IPS-18a (cell line): Measurements from ENCODE around the gene CTNNA1.

Experiments used
- H3K27ac ChIP-seq: one replicate; pipeline ENCODE4 v1.5.1; 2013; ENCODE audit warnings: low read length
- H3K27me3 ChIP-seq: one replicate; pipeline ENCODE4 v1.6.1; 2013; ENCODE audit warnings: mild to moderate bottlenecking, low read length; ENCODE audit not compliant: control insufficient read depth, insufficient read depth
- H3K36me3 ChIP-seq: one replicate; pipeline ENCODE4 v1.6.1; 2013; ENCODE audit warnings: low read depth, low read length; ENCODE audit not compliant: control insufficient read depth
- H3K4me1 ChIP-seq: one replicate; pipeline ENCODE4 v1.6.1; 2013; ENCODE audit warnings: low read depth, low read length; ENCODE audit not compliant: control insufficient read depth
- H3K4me3 ChIP-seq: one replicate; pipeline ENCODE4 v1.5.1; 2013; ENCODE audit warnings: low read length
- H3K9ac ChIP-seq: one replicate; pipeline ENCODE4 v1.6.1; 2013; ENCODE audit warnings: mild to moderate bottlenecking, low read length, moderate library complexity
- H3K9me3 ChIP-seq: one replicate; pipeline ENCODE4 v1.6.1; 2013; ENCODE audit warnings: low read depth, low read length; ENCODE audit not compliant: control insufficient read depth

CTNNA1 gene

GRCh38 chr5:138972836-138973235, 219.6 kb downstream of the CTNNA1 start:
- Histone ChIP-seq H3K4me1 (no peaks in the 10 kb centered on the region), H3K36me3 (no peaks in the 10 kb centered on the region), H3K9ac (no peak overlapping the region), H3K9me3 (no peaks in the 10 kb centered on the region), H3K4me3 (no peak overlapping the region), H3K27me3 (no peaks in the 10 kb centered on the region), H3K27ac (no peak overlapping the region)

GRCh38 chr5:138974227-138975063, 221.2 kb downstream of the CTNNA1 start:
- H3K9ac ChIP-seq, result no peak overlapping the region
- no peak overlapping the region for H3K4me3 ChIP-seq
- H3K36me3 ChIP-seq, result no peaks in the 10 kb centered on the region
- peaks cover 7% of the 10 kb centered on the region for H3K4me1 ChIP-seq
- H3K27me3 ChIP-seq, result no peaks in the 10 kb centered on the region
- H3K27ac ChIP-seq, result no peak overlapping the region
- H3K9me3 ChIP-seq, result no peaks in the 10 kb centered on the region

- no peak overlapping the region for H3K4me3 ChIP-seq
- peaks cover 7% of the 10 kb centered on the region for H3K4me1 ChIP-seq
- no peaks in the 10 kb centered on the region for H3K9me3 ChIP-seq
- H3K9ac ChIP-seq, result no peak overlapping the region
- H3K27ac ChIP-seq, result no peak overlapping the region
- no peaks in the 10 kb centered on the region for H3K36me3 ChIP-seq
- H3K27me3 ChIP-seq, result no peaks in the 10 kb centered on the region
These were observed 222.0 kb downstream of the CTNNA1 start for GRCh38 chr5:138975098-138975847.

- no peaks in the 10 kb centered on the region for H3K27me3 ChIP-seq
- H3K4me1 ChIP-seq, result peaks cover 7% of the 10 kb centered on the region
- no peak overlapping the region for H3K9ac ChIP-seq
- no peak overlapping the region for H3K4me3 ChIP-seq
- no peak overlapping the region for H3K27ac ChIP-seq
- H3K36me3 ChIP-seq, result no peaks in the 10 kb centered on the region
- no peaks in the 10 kb centered on the region for H3K9me3 ChIP-seq
These were observed 224.9 kb downstream of the CTNNA1 start for GRCh38 chr5:138978080-138978479.

GRCh38 chr5:138978581-138978980, 225.4 kb downstream of the CTNNA1 start:
- Histone ChIP-seq H3K4me1 (peaks cover 7% of the 10 kb centered on the region), H3K27ac (no peak overlapping the region), H3K4me3 (no peak overlapping the region), H3K27me3 (no peaks in the 10 kb centered on the region), H3K36me3 (no peaks in the 10 kb centered on the region), H3K9me3 (no peaks in the 10 kb centered on the region), H3K9ac (no peak overlapping the region)

GRCh38 chr5:138979684-138980280, 226.6 kb downstream of the CTNNA1 start:
- Histone ChIP-seq H3K36me3 (no peaks in the 10 kb centered on the region), H3K9ac (no peak overlapping the region), H3K27ac (no peak overlapping the region), H3K4me3 (no peak overlapping the region), H3K4me1 (peaks cover 7% of the 10 kb centered on the region), H3K27me3 (no peaks in the 10 kb centered on the region), H3K9me3 (no peaks in the 10 kb centered on the region)

- Histone ChIP-seq H3K9ac (no peak overlapping the region), H3K4me3 (no peak overlapping the region), H3K4me1 (peaks cover 7% of the 10 kb centered on the region), H3K36me3 (no peaks in the 10 kb centered on the region), H3K27ac (no peak overlapping the region), H3K27me3 (no peaks in the 10 kb centered on the region), H3K9me3 (no peaks in the 10 kb centered on the region)
These were observed 227.2 kb downstream of the CTNNA1 start for GRCh38 chr5:138980441-138980840.

GRCh38 chr5:138981131-138981530, 227.9 kb downstream of the CTNNA1 start:
- Histone ChIP-seq H3K9ac (no peak overlapping the region), H3K4me1 (peaks cover 7% of the 10 kb centered on the region), H3K36me3 (no peaks in the 10 kb centered on the region), H3K9me3 (no peaks in the 10 kb centered on the region), H3K4me3 (no peak overlapping the region), H3K27me3 (no peaks in the 10 kb centered on the region), H3K27ac (no peak overlapping the region)

- Histone ChIP-seq H3K36me3 (no peaks in the 10 kb centered on the region), H3K4me1 (peaks cover 7% of the 10 kb centered on the region), H3K9me3 (no peaks in the 10 kb centered on the region), H3K27me3 (no peaks in the 10 kb centered on the region), H3K9ac (no peak overlapping the region), H3K4me3 (no peak overlapping the region), H3K27ac (no peak overlapping the region)
These were observed 228.4 kb downstream of the CTNNA1 start for GRCh38 chr5:138981586-138981985.

- H3K4me3 ChIP-seq, result no peak overlapping the region
- no peak overlapping the region for H3K27ac ChIP-seq
- H3K27me3 ChIP-seq, result no peaks in the 10 kb centered on the region
- H3K9ac ChIP-seq, result no peak overlapping the region
- no peaks in the 10 kb centered on the region for H3K9me3 ChIP-seq
- no peaks in the 10 kb centered on the region for H3K36me3 ChIP-seq
- no peaks in the 10 kb centered on the region for H3K4me1 ChIP-seq
These were observed 230.8 kb downstream of the CTNNA1 start for GRCh38 chr5:138983984-138984383.
